Stimulated activated naive CD8-positive, alpha-beta T cell treated with anti-CD3 and anti-CD28 coated beads, Interleukin-15, Interleukin-2, amounts not matched to agents 100 ng/mL and 50 ng/mL, for 24 hours (primary cell): ENCODE measurements around the gene RAPGEF5.
"Not testable (repeated sequence)": the region's sequence is repeated elsewhere in the genome, so short reads cannot be mapped to it uniquely, and the experiment has no call there.

Experiments used
- H3K27ac Mint-ChIP-seq: one replicate; pipeline ENCODE4 v1.8.0; 2021; ENCODE audit warnings: mild to moderate bottlenecking, mixed read lengths
- H3K27me3 Mint-ChIP-seq: one replicate; pipeline ENCODE4 v1.8.0; 2021; ENCODE audit warnings: mixed read lengths
- H3K36me3 Mint-ChIP-seq: one replicate; pipeline ENCODE4 v1.8.0; 2021; ENCODE audit warnings: low read depth, mixed read lengths
- H3K4me1 Mint-ChIP-seq: one replicate; pipeline ENCODE4 v1.8.0; 2021; ENCODE audit warnings: low read depth, mixed read lengths
- H3K4me3 Mint-ChIP-seq: one replicate; pipeline ENCODE4 v1.8.0; 2021; ENCODE audit warnings: mild to moderate bottlenecking, mixed read lengths
- H3K9me3 Mint-ChIP-seq: one replicate; pipeline ENCODE4 v1.8.0; 2021; ENCODE audit warnings: mixed read lengths

Gene RAPGEF5

GRCh38 chr7:22115689-22116088, 241.3 kb downstream of the RAPGEF5 start:
- no peaks in the 10 kb centered on the region for H3K4me1 Mint-ChIP-seq
- H3K36me3 Mint-ChIP-seq = no peaks in the 10 kb centered on the region
- no peaks in the 10 kb centered on the region for H3K9me3 Mint-ChIP-seq
- H3K4me3 Mint-ChIP-seq = no peak overlapping the region
- H3K27ac Mint-ChIP-seq = no peak overlapping the region
- H3K27me3 Mint-ChIP-seq = no peaks in the 10 kb centered on the region

DNA sequence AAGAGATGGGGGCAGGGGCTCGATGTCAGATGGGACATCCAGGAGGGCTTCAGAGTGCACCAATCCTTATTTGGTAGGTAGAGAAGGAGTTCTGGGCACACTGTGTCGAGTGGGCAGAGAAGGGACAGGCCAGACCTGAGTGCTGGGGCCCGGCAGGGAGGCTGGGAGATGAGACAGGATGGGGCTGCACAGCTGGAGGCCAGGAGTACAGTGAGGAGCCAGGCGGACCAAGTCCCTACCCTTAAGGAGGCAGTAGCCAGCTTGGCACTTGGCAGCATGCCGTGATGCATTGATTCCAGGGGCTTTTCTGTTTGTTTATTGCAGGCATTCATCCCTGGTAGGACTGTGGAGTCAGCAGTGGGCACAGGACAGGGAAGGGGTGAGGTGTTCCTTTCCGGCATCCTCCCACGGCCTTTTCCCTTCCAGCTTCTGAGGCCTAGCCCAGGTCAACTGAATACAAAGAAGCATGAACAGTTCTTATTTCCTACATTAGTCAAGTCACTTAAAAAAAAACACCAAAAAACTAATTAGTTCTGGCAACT, 242.4 kb downstream of the RAPGEF5 start:
- no peaks in the 10 kb centered on the region for H3K9me3 Mint-ChIP-seq
- no peak overlapping the region for H3K4me3 Mint-ChIP-seq
- H3K27me3 Mint-ChIP-seq = no peaks in the 10 kb centered on the region
- H3K4me1 Mint-ChIP-seq = no peaks in the 10 kb centered on the region
- H3K36me3 Mint-ChIP-seq = no peaks in the 10 kb centered on the region
- H3K27ac Mint-ChIP-seq = no peak overlapping the region

DNA sequence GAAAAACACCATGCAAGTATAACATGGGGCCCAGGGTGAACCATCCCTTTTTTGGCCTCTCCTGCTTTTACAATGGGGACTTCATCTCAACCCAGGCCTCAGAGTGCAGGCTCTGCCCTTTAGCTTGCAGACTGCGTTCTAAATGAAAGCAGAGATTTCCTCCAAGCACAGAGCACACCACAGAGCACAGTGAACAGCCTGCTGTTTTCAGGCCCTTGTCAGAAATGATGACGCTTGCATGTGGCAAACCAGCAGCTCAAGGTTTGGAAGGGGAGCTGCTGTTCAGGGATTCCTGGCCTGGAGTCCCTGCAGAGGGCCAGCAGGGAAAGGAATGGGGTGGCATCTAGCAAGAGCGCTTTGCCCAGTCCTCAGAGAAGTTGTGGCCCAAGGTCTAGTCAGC, 243.9 kb downstream of the RAPGEF5 start:
- Mint-ChIP-seq H3K27me3 (no peaks in the 10 kb centered on the region), H3K9me3 (no peaks in the 10 kb centered on the region), H3K27ac (no peak overlapping the region), H3K4me1 (no peaks in the 10 kb centered on the region), H3K36me3 (no peaks in the 10 kb centered on the region), H3K4me3 (no peak overlapping the region)

GRCh38 chr7:22111661-22112060, 245.3 kb downstream of the RAPGEF5 start:
- Mint-ChIP-seq H3K27ac (no peak overlapping the region), H3K4me1 (no peaks in the 10 kb centered on the region), H3K36me3 (no peaks in the 10 kb centered on the region), H3K27me3 (no peaks in the 10 kb centered on the region), H3K4me3 (no peak overlapping the region), H3K9me3 (no peaks in the 10 kb centered on the region)

DNA sequence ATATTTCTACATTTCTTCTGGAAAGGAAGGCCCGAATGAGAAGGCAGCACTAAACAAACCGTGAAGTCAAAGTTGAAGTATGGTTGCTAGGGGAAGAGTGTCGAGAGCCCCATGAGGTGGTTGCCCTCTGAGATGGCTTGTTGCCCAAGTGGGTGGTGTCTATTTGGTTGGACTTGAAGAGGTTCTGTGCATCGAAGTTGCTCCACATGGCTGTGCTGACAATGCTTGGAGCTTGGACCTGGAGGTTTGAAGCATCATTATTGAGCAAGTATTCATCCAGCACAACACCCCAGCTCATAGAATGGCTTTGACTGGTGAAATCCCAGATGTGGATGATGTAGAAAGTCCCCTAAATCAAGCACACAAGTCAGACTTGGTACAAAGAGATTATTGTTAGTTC, 246.1 kb downstream of the RAPGEF5 start:
- no peaks in the 10 kb centered on the region for H3K36me3 Mint-ChIP-seq

DNA sequence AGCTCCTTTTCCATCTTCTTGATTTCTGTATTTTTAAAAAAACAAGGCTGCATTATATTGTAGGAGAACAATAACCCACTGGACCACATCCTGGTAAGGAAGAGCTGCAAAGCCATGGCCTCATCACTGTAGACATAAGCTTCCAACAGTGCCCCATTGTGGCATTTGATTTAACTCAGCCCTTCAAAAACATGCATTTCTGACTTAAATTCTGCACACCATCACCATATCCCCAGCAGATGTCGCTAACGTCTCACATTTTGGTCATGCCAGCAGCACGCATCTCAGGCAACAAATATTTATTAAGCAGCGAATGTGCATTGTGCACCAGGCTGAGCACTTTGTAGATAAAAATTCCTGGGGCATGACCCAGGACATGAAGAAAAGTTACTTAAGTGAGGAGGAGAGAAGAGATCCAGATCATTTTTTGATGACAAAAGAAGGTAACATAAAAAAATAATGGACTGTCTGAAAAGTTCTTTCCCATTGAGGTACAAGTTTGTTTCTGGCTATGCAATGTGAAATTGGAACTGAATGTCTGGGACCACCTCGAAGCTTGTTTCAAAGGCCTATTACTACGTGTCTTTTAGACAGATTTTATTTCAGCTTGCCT, 246.6 kb downstream of the RAPGEF5 start:
- H3K4me1 Mint-ChIP-seq = no peaks in the 10 kb centered on the region
- H3K9me3 Mint-ChIP-seq = no peaks in the 10 kb centered on the region
- no peak overlapping the region for H3K27ac Mint-ChIP-seq
- no peaks in the 10 kb centered on the region for H3K27me3 Mint-ChIP-seq
- no peaks in the 10 kb centered on the region for H3K36me3 Mint-ChIP-seq
- no peak overlapping the region for H3K4me3 Mint-ChIP-seq

More for the DNA sequence above, 246.1 kb downstream of the RAPGEF5 start:
- H3K9me3 Mint-ChIP-seq = no peaks in the 10 kb centered on the region
- H3K4me3 Mint-ChIP-seq = no peak overlapping the region
- H3K27ac Mint-ChIP-seq = no peak overlapping the region
- no peaks in the 10 kb centered on the region for H3K4me1 Mint-ChIP-seq
- no peaks in the 10 kb centered on the region for H3K27me3 Mint-ChIP-seq

- no peak overlapping the region for H3K4me3 Mint-ChIP-seq
- no peaks in the 10 kb centered on the region for H3K36me3 Mint-ChIP-seq
- H3K4me1 Mint-ChIP-seq = no peaks in the 10 kb centered on the region
- no peak overlapping the region for H3K27ac Mint-ChIP-seq
- no peaks in the 10 kb centered on the region for H3K27me3 Mint-ChIP-seq
- H3K9me3 Mint-ChIP-seq = no peaks in the 10 kb centered on the region
Measured at GRCh38 chr7:22109761-22110160, 247.2 kb downstream of the RAPGEF5 start.

- Mint-ChIP-seq H3K9me3 (no peaks in the 10 kb centered on the region), H3K36me3 (no peaks in the 10 kb centered on the region), H3K4me3 (no peak overlapping the region), H3K27ac (no peak overlapping the region), H3K27me3 (peaks cover 4% of the 10 kb centered on the region), H3K4me1 (peaks cover 4% of the 10 kb centered on the region)
Measured at GRCh38 chr7:22108151-22108845, 248.7 kb downstream of the RAPGEF5 start.

GRCh38 chr7:22105550-22105949, 251.4 kb downstream of the RAPGEF5 start:
- peaks cover 12% of the 10 kb centered on the region for H3K27me3 Mint-ChIP-seq
- no peaks in the 10 kb centered on the region for H3K36me3 Mint-ChIP-seq
- H3K4me1 Mint-ChIP-seq = peaks cover 8% of the 10 kb centered on the region
- no peak overlapping the region for H3K4me3 Mint-ChIP-seq
- no peaks in the 10 kb centered on the region for H3K9me3 Mint-ChIP-seq
- H3K27ac Mint-ChIP-seq = no peak overlapping the region

DNA sequence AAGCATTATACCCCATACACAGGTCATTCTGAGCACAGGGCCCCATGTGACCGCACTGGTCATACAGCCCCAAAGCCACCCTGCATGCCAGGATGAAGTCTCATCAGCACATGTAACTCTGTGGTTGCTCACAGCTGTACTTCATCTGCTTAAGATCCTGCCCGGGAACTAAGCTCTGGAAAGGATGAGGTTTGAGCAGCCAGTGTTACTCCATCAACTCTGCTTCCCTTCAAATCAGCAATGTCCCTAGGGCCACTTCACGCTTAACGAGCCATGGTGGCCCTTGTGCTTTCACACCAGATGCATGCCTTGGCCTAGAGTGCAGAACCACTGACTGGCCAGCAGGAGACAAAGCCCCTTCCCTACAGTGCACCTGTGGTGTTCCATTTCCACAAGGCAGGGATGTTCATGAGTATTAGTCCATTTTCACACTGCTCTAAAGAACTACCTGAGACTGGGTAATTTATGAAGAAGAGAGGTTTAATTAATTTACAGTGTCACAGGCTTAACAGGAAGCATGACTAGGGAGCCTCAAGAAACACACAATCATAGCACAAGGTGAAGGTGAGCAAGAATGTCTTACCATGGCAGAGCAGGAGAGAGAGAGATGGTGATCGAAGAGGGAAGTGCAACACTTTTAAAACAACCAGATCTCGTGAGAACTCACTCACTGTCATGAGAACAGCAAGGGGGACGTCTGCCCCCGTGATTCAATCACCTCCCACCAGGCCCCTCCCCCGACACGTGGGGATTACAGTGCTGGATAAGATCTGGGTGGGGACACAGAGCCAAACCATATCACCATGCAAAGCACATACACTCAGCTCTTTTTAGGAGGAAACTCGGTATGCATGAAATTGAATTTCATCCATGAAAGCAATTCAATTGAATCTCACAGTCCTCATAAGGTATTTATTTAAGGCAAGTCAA, 262.3 kb downstream of the RAPGEF5 start:
- no peaks in the 10 kb centered on the region for H3K9me3 Mint-ChIP-seq
- no peak overlapping the region for H3K4me3 Mint-ChIP-seq
- H3K27ac Mint-ChIP-seq = no peak overlapping the region
- no peaks in the 10 kb centered on the region for H3K36me3 Mint-ChIP-seq
- peaks cover 19% of the 10 kb centered on the region for H3K27me3 Mint-ChIP-seq
- H3K4me1 Mint-ChIP-seq = no peaks in the 10 kb centered on the region

GRCh38 chr7:22093936-22094335, 263.0 kb downstream of the RAPGEF5 start:
- Mint-ChIP-seq H3K9me3 (no peaks in the 10 kb centered on the region), H3K27ac (no peak overlapping the region), H3K36me3 (no peaks in the 10 kb centered on the region), H3K4me3 (no peak overlapping the region), H3K4me1 (no peaks in the 10 kb centered on the region), H3K27me3 (peaks cover 19% of the 10 kb centered on the region)

DNA sequence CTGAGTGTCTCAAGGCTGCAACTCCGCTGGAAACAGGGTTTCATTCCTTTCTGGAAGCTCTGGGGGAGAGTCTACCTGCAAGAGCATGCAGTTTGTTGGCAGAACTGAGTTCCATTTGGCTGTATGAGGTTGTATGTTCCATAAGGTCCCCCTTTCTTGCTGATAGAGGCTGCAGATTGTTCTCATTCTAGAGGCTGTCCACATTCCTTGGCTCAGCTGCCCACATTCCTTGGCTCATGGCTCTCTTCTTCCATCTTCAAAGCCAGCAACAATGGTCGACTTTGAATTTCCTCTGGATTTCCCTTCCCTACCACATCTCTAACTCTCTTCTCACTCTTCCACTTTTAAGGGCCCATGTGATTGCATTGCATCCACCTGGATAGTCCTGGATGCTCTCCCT, 264.0 kb downstream of the RAPGEF5 start:
- no peaks in the 10 kb centered on the region for H3K9me3 Mint-ChIP-seq
- peaks cover 22% of the 10 kb centered on the region for H3K27me3 Mint-ChIP-seq
- H3K27ac Mint-ChIP-seq = no peak overlapping the region
- no peaks in the 10 kb centered on the region for H3K4me1 Mint-ChIP-seq
- H3K4me3 Mint-ChIP-seq = no peak overlapping the region
- H3K36me3 Mint-ChIP-seq = no peaks in the 10 kb centered on the region

DNA sequence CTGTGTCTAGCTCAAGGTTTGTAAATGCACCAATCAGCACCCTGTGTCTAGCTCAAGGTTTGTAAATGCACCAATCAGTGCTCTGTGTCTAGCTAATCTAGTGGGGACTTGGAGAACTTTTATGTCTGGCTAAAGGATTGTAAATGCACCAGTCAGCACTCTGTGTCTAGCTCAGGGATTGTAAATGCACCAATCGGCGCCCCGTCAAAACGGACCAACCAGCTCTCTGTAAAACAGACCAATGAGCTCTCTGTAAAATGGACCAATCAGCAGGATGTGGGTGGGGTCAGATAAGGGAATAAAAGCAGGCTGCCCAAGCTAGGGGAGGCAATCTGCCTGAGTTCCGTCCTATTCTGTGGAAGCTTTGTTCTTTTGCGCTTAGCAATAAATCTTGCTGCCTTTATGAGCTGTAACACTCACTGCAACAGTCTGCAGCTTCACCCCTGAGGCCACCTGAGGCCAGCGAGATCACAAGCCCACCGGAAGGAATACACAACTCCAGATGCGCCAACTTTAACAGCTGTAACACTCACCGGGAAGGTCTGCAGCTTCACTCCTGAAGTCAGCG, 265.9 kb downstream of the RAPGEF5 start:
- H3K4me1 Mint-ChIP-seq, H3K9me3 Mint-ChIP-seq, H3K27ac Mint-ChIP-seq, H3K36me3 Mint-ChIP-seq, H3K4me3 Mint-ChIP-seq: not testable (repeated sequence)
- H3K27me3 Mint-ChIP-seq = peaks cover 22% of the 10 kb centered on the region

DNA sequence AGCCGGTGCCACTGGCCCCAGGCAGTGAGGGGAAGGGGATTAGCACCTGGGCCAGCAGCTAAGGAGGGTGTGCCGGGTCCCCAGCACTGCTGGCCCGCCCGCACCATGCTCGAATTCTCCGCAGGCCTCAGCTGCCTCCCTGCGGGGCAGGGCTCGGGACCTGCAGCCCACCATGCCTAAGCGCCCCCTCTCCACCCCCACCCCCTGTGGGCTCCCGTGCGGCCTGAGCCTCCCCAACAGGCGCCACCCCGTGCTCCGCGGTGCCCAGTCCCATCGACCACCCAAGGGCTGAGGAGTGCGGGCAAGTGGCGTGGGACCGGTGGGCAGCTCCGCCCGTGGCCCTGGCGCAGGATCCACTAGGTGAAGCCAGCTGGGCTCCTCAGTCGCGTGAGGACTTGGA, 266.4 kb downstream of the RAPGEF5 start:
- Mint-ChIP-seq H3K9me3 (no peaks in the 10 kb centered on the region), H3K4me3 (no peak overlapping the region)

GRCh38 chr7:22090107-22090506, 266.8 kb downstream of the RAPGEF5 start:
- peaks cover 15% of the 10 kb centered on the region for H3K27me3 Mint-ChIP-seq
- H3K4me3 Mint-ChIP-seq = no peak overlapping the region
- no peaks in the 10 kb centered on the region for H3K4me1 Mint-ChIP-seq
- H3K9me3 Mint-ChIP-seq = no peaks in the 10 kb centered on the region
- H3K27ac Mint-ChIP-seq = no peak overlapping the region
- H3K36me3 Mint-ChIP-seq = no peaks in the 10 kb centered on the region

More for the DNA sequence above, 266.4 kb downstream of the RAPGEF5 start:
- Mint-ChIP-seq H3K27ac (no peak overlapping the region), H3K36me3 (no peaks in the 10 kb centered on the region), H3K4me1 (no peaks in the 10 kb centered on the region), H3K27me3 (peaks cover 19% of the 10 kb centered on the region)
